Type B pancreatic cell (in vitro differentiated cells): ENCODE results near the gene ETV7. TPM values are rescaled to one million over a fixed set of nuclear protein-coding genes. Genes with fewer than 3 reads are reported as not detected.

ENCODE experiments used
- DNase-seq: peaks from one replicate; pipeline ENCODE4 v3.0.0; 2021; ENCODE audit warnings: mixed read lengths; ENCODE audit not compliant: unreplicated experiment; ENCODE audit errors: extremely low spot score
- H3K27ac Mint-ChIP-seq: 2 replicates; pipeline ENCODE4 v1.8.0; 2021; ENCODE audit warnings: mild to moderate bottlenecking, mixed read lengths
- H3K27me3 Mint-ChIP-seq: 2 replicates; pipeline ENCODE4 v1.8.0; 2021; ENCODE audit warnings: mixed read lengths
- H3K36me3 Mint-ChIP-seq: 2 replicates; pipeline ENCODE4 v1.8.0; 2021; ENCODE audit warnings: mixed read lengths
- H3K4me1 Mint-ChIP-seq: one replicate; pipeline ENCODE4 v1.8.0; 2021; ENCODE audit warnings: mixed read lengths; ENCODE audit not compliant: unreplicated experiment
- H3K4me3 Mint-ChIP-seq: 2 replicates; pipeline ENCODE4 v1.8.0; 2021; ENCODE audit warnings: mild to moderate bottlenecking, mixed read lengths
- H3K9me3 Mint-ChIP-seq: 2 replicates; pipeline ENCODE4 v1.8.0; 2021; ENCODE audit warnings: mixed read lengths
- total RNA-seq: library from RNA; stranded (reverse); gene quantifications from 2 replicates; pipeline ENCODE4 v1.2.1, GENCODE V29; 2021; ENCODE audit warnings: low replicate concordance
- TF ChIP-seq, protein P1 (sequence below): fragments of 200-600 bp; sonication (generic); conservative IDR thresholded peaks from 2 replicates; pipeline ENCODE4 v1.5.0; 2021; ENCODE audit warnings: antibody characterized with exemption, mild to moderate bottlenecking

Gene ETV7
- total RNA-seq, 1 donor from 2014 or later: 1.7 TPM

- Mint-ChIP-seq H3K36me3 (no peaks in the 10 kb centered on the region), H3K4me1 (peaks cover 19% of the 10 kb centered on the region), H3K4me3 (no peak overlapping the region), H3K27ac (no peak overlapping the region), H3K9me3 (no peaks in the 10 kb centered on the region), H3K27me3 (no peaks in the 10 kb centered on the region)
- TF ChIP-seq, protein P1, sequence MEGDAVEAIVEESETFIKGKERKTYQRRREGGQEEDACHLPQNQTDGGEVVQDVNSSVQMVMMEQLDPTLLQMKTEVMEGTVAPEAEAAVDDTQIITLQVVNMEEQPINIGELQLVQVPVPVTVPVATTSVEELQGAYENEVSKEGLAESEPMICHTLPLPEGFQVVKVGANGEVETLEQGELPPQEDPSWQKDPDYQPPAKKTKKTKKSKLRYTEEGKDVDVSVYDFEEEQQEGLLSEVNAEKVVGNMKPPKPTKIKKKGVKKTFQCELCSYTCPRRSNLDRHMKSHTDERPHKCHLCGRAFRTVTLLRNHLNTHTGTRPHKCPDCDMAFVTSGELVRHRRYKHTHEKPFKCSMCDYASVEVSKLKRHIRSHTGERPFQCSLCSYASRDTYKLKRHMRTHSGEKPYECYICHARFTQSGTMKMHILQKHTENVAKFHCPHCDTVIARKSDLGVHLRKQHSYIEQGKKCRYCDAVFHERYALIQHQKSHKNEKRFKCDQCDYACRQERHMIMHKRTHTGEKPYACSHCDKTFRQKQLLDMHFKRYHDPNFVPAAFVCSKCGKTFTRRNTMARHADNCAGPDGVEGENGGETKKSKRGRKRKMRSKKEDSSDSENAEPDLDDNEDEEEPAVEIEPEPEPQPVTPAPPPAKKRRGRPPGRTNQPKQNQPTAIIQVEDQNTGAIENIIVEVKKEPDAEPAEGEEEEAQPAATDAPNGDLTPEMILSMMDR: no peak
- DNase-seq: no peak
Observed at GRCh38 chr6:36317623-36318022, 69.8 kb downstream of the ETV7 start.

Other genes with a start within 250 kb of the ETV7 start
- gene BRPF3, start 190.9 kb downstream of the ETV7 start, total RNA-seq: 47.7 and 48.4 TPM in 2 replicates
- 0.12 TPM in 1 of 2 replicates, not detected in the other for gene PNPLA1, start 117.6 kb downstream of the ETV7 start, total RNA-seq
- gene BNIP5, start 50.8 kb downstream of the ETV7 start, total RNA-seq: 1.4 and 2.1 TPM in 2 replicates
- gene PXT1, start 55.2 kb upstream of the ETV7 start, total RNA-seq: 0.19 TPM in 1 of 2 replicates, not detected in the other
- gene KCTD20, start 55.3 kb upstream of the ETV7 start, total RNA-seq: 36.4 and 51.8 TPM in 2 replicates
- 50.1 and 64.9 TPM in 2 replicates for gene STK38, start 159.8 kb upstream of the ETV7 start, total RNA-seq
- gene SRSF3, start 206.7 kb upstream of the ETV7 start, total RNA-seq: 361 and 455 TPM in 2 replicates